B cell (primary cell): ENCODE data around the gene DISP3.

ENCODE experiments used
- CTCF ChIP-seq: fragments of 200-600 bp; IDR thresholded peaks from one replicate; pipeline ENCODE4 v1.8.0; 2022; ENCODE audit warnings: antibody characterized with exemption, mild to moderate bottlenecking
- EZH2 ChIP-seq: IDR thresholded peaks from 2 replicates; pipeline ENCODE4 v1.6.1; 2012; ENCODE audit warnings: borderline replicate concordance, low read depth, mild to moderate bottlenecking, moderate library complexity, low read length; ENCODE audit not compliant: insufficient read depth, poor library complexity, severe bottlenecking

- TF ChIP-seq CTCF, result no peak
- TF ChIP-seq EZH2, result no peak
Measured at GRCh38 chr1:11496551-11497080, 17.7 kb downstream of the DISP3 start.
